Fibroblast of the aortic adventitia (primary cell): ENCODE results near the gene TBC1D8. TPM values are rescaled to one million over a fixed set of nuclear protein-coding genes. Genes with fewer than 3 reads are reported as not detected.

ENCODE experiments used
- DNase-seq: peaks from one replicate; pipeline ENCODE4 v3.0.0-alpha.2; 2010; ENCODE audit warnings: low read depth
- H3K4me3 ChIP-seq: 2 replicates; pipeline ENCODE4 v1.5.1; 2011; ENCODE audit warnings: low read depth, mild to moderate bottlenecking, control low read depth, low read length, moderate library complexity
- CTCF ChIP-seq: IDR thresholded peaks from 2 replicates; pipeline ENCODE4 v1.5.1; 2011; ENCODE audit warnings: mild to moderate bottlenecking, low read length, control low read depth, inconsistent platforms; ENCODE audit not compliant: insufficient read depth
- total RNA-seq: library from RNA; depleted of rRNA; stranded (reverse); fragments of >200 nt; gene quantifications from 2 replicates; pipeline ENCODE4 v1.2.3, GENCODE V29; 2012; ENCODE audit warnings: low replicate concordance

Gene TBC1D8
- total RNA-seq, 1 donor: 21.3 TPM

GRCh38 chr2:100971221-100971620 lies 180.0 kb downstream of the TBC1D8 start:
- H3K4me3 ChIP-seq: no peak overlapping the region
- TF ChIP-seq CTCF: no peak
- no peak for DNase-seq

DNA sequence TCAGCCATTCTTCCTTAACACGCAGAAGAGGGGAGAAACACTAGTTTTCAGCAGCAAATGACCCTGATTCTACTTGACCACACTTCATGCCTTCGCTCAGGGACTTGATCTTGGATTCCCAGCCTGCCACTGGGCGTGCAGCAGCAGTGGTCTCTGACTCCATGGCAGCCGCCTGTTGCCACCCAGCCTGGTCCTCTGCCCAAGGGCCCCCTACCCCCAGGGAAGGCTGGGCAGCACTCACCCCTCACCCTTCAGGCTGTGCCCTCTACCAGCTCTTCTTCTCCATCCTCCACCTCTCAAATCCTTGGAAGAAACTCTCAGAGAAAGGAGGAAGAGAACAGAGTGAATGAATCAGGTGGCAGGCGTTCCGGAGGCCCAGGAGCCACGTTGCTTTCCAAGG lies 181.2 kb downstream of the TBC1D8 start:
- DNase-seq: no peak
- H3K4me3 ChIP-seq: no peak overlapping the region
- TF ChIP-seq CTCF: no peak

DNA sequence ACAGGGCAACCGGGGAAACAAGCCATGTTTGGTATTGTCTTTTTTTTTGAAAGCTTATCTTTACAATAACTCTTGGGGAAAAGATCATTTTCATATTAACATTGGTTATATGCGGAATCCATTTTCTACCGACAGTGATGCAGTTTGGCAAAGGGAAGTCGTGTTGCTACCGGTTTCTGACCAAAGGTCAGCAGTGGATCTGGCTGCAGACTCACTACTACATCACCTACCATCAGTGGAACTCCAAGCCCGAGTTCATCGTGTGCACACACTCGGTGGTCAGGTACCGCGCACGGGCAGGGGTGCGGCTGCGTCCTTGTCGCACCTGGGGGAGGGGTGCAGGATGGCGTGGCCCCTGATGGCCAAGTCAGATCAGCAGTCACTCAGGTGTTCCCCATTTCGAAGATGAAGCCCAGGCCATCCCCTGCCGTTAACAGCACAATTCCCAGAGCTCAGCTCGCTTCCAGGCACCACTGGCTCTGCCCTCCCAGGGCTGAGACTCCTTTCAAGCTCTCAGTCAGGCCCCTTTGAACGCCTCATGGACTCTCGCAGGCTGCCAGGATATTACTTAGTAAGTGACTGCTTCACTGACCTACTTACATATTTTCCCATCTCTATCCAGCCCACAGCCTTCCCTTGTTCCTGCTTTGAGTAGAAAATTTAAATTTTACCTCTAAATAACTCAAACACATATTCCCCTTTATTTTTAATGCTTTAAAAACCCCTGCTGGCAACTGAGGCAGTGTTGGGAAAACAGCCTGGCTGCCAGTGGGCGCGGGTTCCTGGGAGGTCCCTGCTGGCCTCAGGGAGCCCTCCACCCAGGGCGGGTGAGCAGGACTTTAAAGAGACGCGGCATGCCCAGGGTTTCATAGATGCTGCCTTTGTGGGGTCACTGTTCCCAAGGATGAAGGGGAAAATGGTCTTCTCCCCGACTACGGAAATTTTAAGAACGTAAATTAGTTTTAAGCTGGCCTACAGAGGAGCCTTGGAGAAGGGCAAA lies 182.7 kb downstream of the TBC1D8 start:
- H3K4me3 ChIP-seq: no peak overlapping the region
- no peak for TF ChIP-seq CTCF
- no peak for DNase-seq

DNA sequence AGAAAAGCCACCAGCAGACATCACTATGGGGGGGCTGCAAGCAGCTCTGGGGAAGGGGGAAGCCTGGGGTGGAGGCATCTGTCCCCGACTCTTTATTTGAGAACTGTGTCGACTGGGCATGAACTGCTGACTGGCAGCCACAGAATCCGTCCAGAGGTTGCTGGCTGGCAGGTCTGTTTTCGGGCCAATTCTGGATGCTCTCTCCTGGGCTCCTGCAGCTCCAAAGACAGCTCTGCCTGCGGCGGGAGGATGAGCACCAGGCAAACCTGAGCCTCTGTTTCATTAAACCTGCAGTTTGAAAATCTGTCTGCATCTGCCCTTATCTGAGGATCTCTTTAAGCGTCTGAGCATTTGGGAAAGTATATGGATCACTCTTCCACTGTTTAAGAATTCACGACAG lies 183.5 kb downstream of the TBC1D8 start:
- DNase-seq: no peak
- TF ChIP-seq CTCF: no peak
- H3K4me3 ChIP-seq: no peak overlapping the region

- DNase-seq: no peak
- TF ChIP-seq CTCF: no peak
- H3K4me3 ChIP-seq: no peak overlapping the region
These were observed 185.6 kb downstream of the TBC1D8 start for GRCh38 chr2:100965596-100965995.

GRCh38 chr2:100964681-100965169 lies 186.5 kb downstream of the TBC1D8 start:
- DNase-seq: peak; percentile 51
- TF ChIP-seq CTCF: no peak
- no peak overlapping the region for H3K4me3 ChIP-seq

- no peak for DNase-seq
- no peak overlapping the region for H3K4me3 ChIP-seq
- no peak for TF ChIP-seq CTCF
These were observed 187.0 kb downstream of the TBC1D8 start for GRCh38 chr2:100964222-100964621.
